HCT116 (cell line): Measurements from ENCODE around the gene BARD1. TPM values are rescaled to one million over a fixed set of nuclear protein-coding genes. Genes with fewer than 3 reads are reported as not detected.

ENCODE experiments used
- ATAC-seq: fragments of 200-7000 bp; cut with Tn5 transposase; 2 replicates; pipeline ENCODE4 v1.9.1; 2020; ENCODE audit warnings: mild to moderate bottlenecking, moderate library complexity
- BruUV-seq: library from RNA; stranded (reverse); fragments of 400-500 nt; replicated peaks from 2 replicates; lab custom pipeline; 2021; lab: Mats Ljungman, UMichigan
- CTCF ChIA-PET: fragments of 300-600 bp; sonication (Branson Sonifier 250); formaldehyde crosslinking; loops from one replicate; lab custom pipeline; 2021; ENCODE audit warnings: antibody characterized with exemption; lab: Charles Lee
- POLR2A ChIA-PET: fragments of 300-600, 350-600 bp; sonication (Branson Sonifier 250); formaldehyde crosslinking; loops from one replicate; lab custom pipeline; 2021; ENCODE audit warnings: antibody characterized with exemption; lab: Charles Lee
- RAD21 ChIA-PET, 2 experiments: fragments of 300-600 bp; sonication (Branson Sonifier 250); formaldehyde crosslinking; loops; one replicate each; lab custom pipeline; 2023; ENCODE audit warnings: low total read pairs in 2 of 2; ENCODE audit not compliant: uncharacterized antibody in 2 of 2, unreplicated experiment in 2 of 2, low non-redundant PET in 1 of 2; lab: Charles Lee
- DNase-seq: peaks from one replicate; pipeline ENCODE4 v3.0.0-alpha.2; 2010; ENCODE audit warnings: low read depth, low spot score
- H2AFZ ChIP-seq: fragments of 200-600 bp; shearing (Covaris generic), sonication (generic); 2 replicates; pipeline ENCODE4 v1.6.1; 2017; ENCODE audit warnings: low read depth, mixed run types, mixed read lengths, antibody characterized with exemption, low read length; ENCODE audit not compliant: poor library complexity, severe bottlenecking
- H3K27ac ChIP-seq: 2 replicates; pipeline ENCODE4 v1.5.1; 2012; ENCODE audit warnings: low read depth, low read length
- H3K27me3 ChIP-seq: fragments of 200-600 bp; sonication (generic); 2 replicates; pipeline ENCODE4 v1.6.1; 2016; ENCODE audit warnings: mixed run types, low read length, mixed read lengths; ENCODE audit not compliant: insufficient read depth
- H3K36me3 ChIP-seq, 2 experiments: fragments of 200-500 bp in 1 of 2; fragments of 200-600 bp in 1 of 2; sonication (Bioruptor generic) in 1 of 2; sonication (generic) in 1 of 2; 2 replicates each; pipeline versions ENCODE4 v1.5.1 to v1.6.1; 2014 to 2016; ENCODE audit warnings: low read length in 2 of 2, inconsistent platforms in 1 of 2, mixed read lengths in 1 of 2, mixed run types in 1 of 2; ENCODE audit not compliant: insufficient read depth in 2 of 2, control insufficient read depth in 1 of 2
- H3K4me1 ChIP-seq, 2 experiments: fragments of 200-600 bp in 1 of 2; sonication (generic) in 1 of 2; 2 replicates each; pipeline versions ENCODE4 v1.5.1 to v1.6.1; 2012 to 2017; ENCODE audit warnings: low read length in 2 of 2, inconsistent platforms in 1 of 2, mild to moderate bottlenecking in 1 of 2, mixed read lengths in 1 of 2, mixed run types in 1 of 2, moderate library complexity in 1 of 2; ENCODE audit not compliant: insufficient read depth in 2 of 2, control insufficient read depth in 1 of 2
- H3K4me2 ChIP-seq: fragments of 200-600 bp; sonication (generic); 2 replicates; pipeline ENCODE4 v1.6.1; 2017; ENCODE audit warnings: mixed run types, low read length, mixed read lengths
- H3K4me3 ChIP-seq, 2 experiments: fragments of 200-600 bp in 1 of 2; sonication (generic) in 1 of 2; replicated peaks in 1 of 2; 2 replicates each; pipeline ENCODE4 v1.5.1; 2011 to 2016; ENCODE audit warnings: low read length in 2 of 2, control low read depth in 1 of 2, low read depth in 1 of 2, mild to moderate bottlenecking in 1 of 2, mixed read lengths in 1 of 2, mixed run types in 1 of 2
- H3K79me2 ChIP-seq: fragments of 200-600 bp; sonication (generic); 2 replicates; pipeline ENCODE4 v1.6.1; 2017; ENCODE audit warnings: mild to moderate bottlenecking, mixed run types, low read length, moderate library complexity, mixed read lengths; ENCODE audit not compliant: insufficient read depth
- H3K9ac ChIP-seq: fragments of 200-600 bp; sonication (generic); 2 replicates; pipeline ENCODE4 v1.6.1; 2016; ENCODE audit warnings: low read length, mixed read lengths
- H3K9me2 ChIP-seq: fragments of 200-600 bp; sonication (generic), shearing (Covaris generic); 2 replicates; pipeline ENCODE4 v1.6.1; 2017; ENCODE audit warnings: mixed run types, mild to moderate bottlenecking, moderate library complexity; ENCODE audit not compliant: insufficient read depth
- H3K9me3 ChIP-seq, 2 experiments: fragments of 200-500 bp in 1 of 2; fragments of 200-600 bp in 1 of 2; sonication (Bioruptor generic) in 1 of 2; sonication (generic) in 1 of 2; 2 replicates each; pipeline ENCODE4 v1.6.1; 2014 to 2017; ENCODE audit warnings: low read length in 2 of 2, mixed read lengths in 2 of 2, inconsistent platforms in 1 of 2, low read depth in 1 of 2, mild to moderate bottlenecking in 1 of 2, mixed run types in 1 of 2, moderate library complexity in 1 of 2; ENCODE audit not compliant: control insufficient read depth in 1 of 2, insufficient read depth in 1 of 2
- H4K20me1 ChIP-seq: fragments of 200-600 bp; sonication (generic), shearing (Covaris generic); 2 replicates; pipeline ENCODE4 v1.6.1; 2017; ENCODE audit warnings: mixed run types, mild to moderate bottlenecking, moderate library complexity; ENCODE audit not compliant: insufficient read depth
- CBX3 ChIP-seq: IDR thresholded peaks from 2 replicates; pipeline ENCODE4 v1.6.1; 2012; ENCODE audit warnings: low read depth
- CEBPB ChIP-seq: IDR thresholded peaks from 2 replicates; pipeline ENCODE4 v1.6.1; 2012; ENCODE audit warnings: low read depth
- EGR1 ChIP-seq: IDR thresholded peaks from 2 replicates; pipeline ENCODE4 v1.6.1; 2012; ENCODE audit warnings: low read depth
- ELF1 ChIP-seq: IDR thresholded peaks from 2 replicates; pipeline ENCODE4 v1.6.1; 2012; ENCODE audit warnings: low read depth, borderline replicate concordance
- EZH2 ChIP-seq: fragments of 200-600 bp; sonication (generic); IDR thresholded peaks from 2 replicates; pipeline ENCODE4 v1.6.1; 2017; ENCODE audit warnings: antibody characterized with exemption, mixed run types
- EZH2phosphoT487 ChIP-seq: fragments of 200-600 bp; IDR thresholded peaks from 2 replicates; pipeline ENCODE4 v1.6.1; 2018; ENCODE audit warnings: antibody characterized with exemption, borderline replicate concordance
- JUND ChIP-seq: IDR thresholded peaks from 2 replicates; pipeline ENCODE4 v1.6.1; 2012
- POLR2AphosphoS5 ChIP-seq: IDR thresholded peaks from 2 replicates; pipeline ENCODE4 v1.6.1; 2011; ENCODE audit warnings: mild to moderate bottlenecking, low read depth, low read length, moderate library complexity
- RAD21 ChIP-seq: IDR thresholded peaks from 2 replicates; pipeline ENCODE4 v1.6.1; 2012; ENCODE audit warnings: low read depth, mild to moderate bottlenecking
- SIN3A ChIP-seq: IDR thresholded peaks from 2 replicates; pipeline ENCODE4 v1.6.1; 2012; ENCODE audit warnings: low read depth
- SP1 ChIP-seq: IDR thresholded peaks from 2 replicates; pipeline ENCODE4 v1.6.1; 2012; ENCODE audit warnings: low read depth
- SRF ChIP-seq: IDR thresholded peaks from 2 replicates; pipeline ENCODE4 v1.6.1; 2012; ENCODE audit warnings: low read depth
- TCF7L2 ChIP-seq: IDR thresholded peaks from 2 replicates; pipeline ENCODE4 v1.7.0; 2011; ENCODE audit warnings: borderline replicate concordance, inconsistent platforms; ENCODE audit not compliant: insufficient read depth, insufficient read length; ENCODE audit errors: extremely low read depth
- YY1 ChIP-seq: IDR thresholded peaks from 2 replicates; pipeline ENCODE4 v1.6.1; 2011; ENCODE audit warnings: low read length, low read depth, moderate library complexity, mild to moderate bottlenecking; ENCODE audit not compliant: insufficient replicate concordance; ENCODE audit errors: extremely low read depth
- ZFX ChIP-seq: fragments of 450-650 bp; IDR thresholded peaks from 2 replicates; pipeline ENCODE4 v1.6.1; 2017
- intact Hi-C: fragments of 100-400 bp; cut with micrococcal nuclease; formaldehyde crosslinking; loops from 2 replicates; pipeline ENCODE4 v1.10.0; 2022
- total RNA-seq: library from RNA; stranded (reverse); gene quantifications from one replicate; pipeline ENCODE4 v1.2.1, GENCODE V29; 2021; ENCODE audit not compliant: unreplicated experiment
- TF ChIP-seq, protein P1 (sequence below): IDR thresholded peaks from 2 replicates; pipeline ENCODE4 v1.6.1; 2012
- TF ChIP-seq, protein P2 (sequence below): IDR thresholded peaks from 2 replicates; pipeline ENCODE4 v1.6.1; 2012
- TF ChIP-seq, protein P3 (sequence below): IDR thresholded peaks from 2 replicates; pipeline ENCODE4 v1.6.1; 2012; ENCODE audit warnings: low read depth
- TF ChIP-seq, protein P4 (sequence below), 3 experiments: fragments of 200-600 bp in 1 of 3; sonication (generic) in 1 of 3; IDR thresholded peaks in 2 of 3; conservative IDR thresholded peaks in 1 of 3; 2 replicates each; pipeline ENCODE4 v1.5.1; 2012 to 2017; ENCODE audit warnings: low read depth in 2 of 3, low read length in 2 of 3, antibody characterized with exemption in 1 of 3, borderline replicate concordance in 1 of 3, control low read depth in 1 of 3, mild to moderate bottlenecking in 1 of 3, mixed read lengths in 1 of 3, mixed run types in 1 of 3, moderate library complexity in 1 of 3; ENCODE audit not compliant: insufficient read depth in 1 of 3
- TF ChIP-seq, protein P5 (sequence below): IDR thresholded peaks from 2 replicates; pipeline ENCODE4 v1.6.1; 2011; ENCODE audit warnings: mild to moderate bottlenecking, low read length, moderate library complexity; ENCODE audit not compliant: insufficient replicate concordance; ENCODE audit errors: extremely low read depth

Gene BARD1
- total RNA-seq, 1 experiment from 2014 or later, result 19.3 TPM

DNA sequence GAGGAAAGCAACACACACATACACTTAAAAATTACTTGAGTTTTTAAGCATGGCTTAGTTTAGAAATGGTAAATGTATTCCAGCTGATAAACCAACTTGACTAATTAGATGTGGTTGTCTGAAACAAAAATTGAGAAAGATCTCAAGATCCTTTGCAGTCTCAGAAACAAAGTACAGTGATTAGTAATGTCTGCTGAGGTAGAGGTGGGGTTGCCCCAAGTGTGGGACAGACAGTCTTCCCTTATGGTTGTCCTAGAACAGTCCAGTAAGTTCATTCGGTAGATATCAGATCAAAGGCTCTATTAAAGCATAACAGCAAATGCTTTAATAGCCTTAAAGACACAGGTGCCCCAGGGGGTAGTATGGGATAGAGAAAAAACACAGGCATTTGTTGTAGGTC, 94.5 kb downstream of the BARD1 start:
- POLR2A ChIA-PET, result no interaction called here
- no peak overlapping the region for H3K9ac ChIP-seq
- intact Hi-C loops, result no loop called here
- ATAC-seq (no peak), DNase-seq (no peak)
- RAD21 ChIA-PET, result no interaction called here
- no peaks in the 10 kb centered on the region for H3K79me2 ChIP-seq
- no peaks in the 10 kb centered on the region for H3K9me3 ChIP-seq
- no peaks in the 10 kb centered on the region for H3K9me2 ChIP-seq
- TF ChIP-seq, protein P1, sequence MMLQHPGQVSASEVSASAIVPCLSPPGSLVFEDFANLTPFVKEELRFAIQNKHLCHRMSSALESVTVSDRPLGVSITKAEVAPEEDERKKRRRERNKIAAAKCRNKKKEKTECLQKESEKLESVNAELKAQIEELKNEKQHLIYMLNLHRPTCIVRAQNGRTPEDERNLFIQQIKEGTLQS, result no peak
- TF ChIP-seq EZH2phosphoT487 (no peak), CBX3 (no peak), SRF (no peak), JUND (no peak), ZFX (no peak), EGR1 (no peak), ELF1 (no peak), YY1 (no peak), SIN3A (no peak), SP1 (no peak), CEBPB (no peak), RAD21 (no peak), EZH2 (no peak), POLR2AphosphoS5 (no peak), TCF7L2 (no peak)
- TF ChIP-seq, protein P2, sequence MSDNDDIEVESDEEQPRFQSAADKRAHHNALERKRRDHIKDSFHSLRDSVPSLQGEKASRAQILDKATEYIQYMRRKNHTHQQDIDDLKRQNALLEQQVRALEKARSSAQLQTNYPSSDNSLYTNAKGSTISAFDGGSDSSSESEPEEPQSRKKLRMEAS, result no peak
- TF ChIP-seq, protein P3, sequence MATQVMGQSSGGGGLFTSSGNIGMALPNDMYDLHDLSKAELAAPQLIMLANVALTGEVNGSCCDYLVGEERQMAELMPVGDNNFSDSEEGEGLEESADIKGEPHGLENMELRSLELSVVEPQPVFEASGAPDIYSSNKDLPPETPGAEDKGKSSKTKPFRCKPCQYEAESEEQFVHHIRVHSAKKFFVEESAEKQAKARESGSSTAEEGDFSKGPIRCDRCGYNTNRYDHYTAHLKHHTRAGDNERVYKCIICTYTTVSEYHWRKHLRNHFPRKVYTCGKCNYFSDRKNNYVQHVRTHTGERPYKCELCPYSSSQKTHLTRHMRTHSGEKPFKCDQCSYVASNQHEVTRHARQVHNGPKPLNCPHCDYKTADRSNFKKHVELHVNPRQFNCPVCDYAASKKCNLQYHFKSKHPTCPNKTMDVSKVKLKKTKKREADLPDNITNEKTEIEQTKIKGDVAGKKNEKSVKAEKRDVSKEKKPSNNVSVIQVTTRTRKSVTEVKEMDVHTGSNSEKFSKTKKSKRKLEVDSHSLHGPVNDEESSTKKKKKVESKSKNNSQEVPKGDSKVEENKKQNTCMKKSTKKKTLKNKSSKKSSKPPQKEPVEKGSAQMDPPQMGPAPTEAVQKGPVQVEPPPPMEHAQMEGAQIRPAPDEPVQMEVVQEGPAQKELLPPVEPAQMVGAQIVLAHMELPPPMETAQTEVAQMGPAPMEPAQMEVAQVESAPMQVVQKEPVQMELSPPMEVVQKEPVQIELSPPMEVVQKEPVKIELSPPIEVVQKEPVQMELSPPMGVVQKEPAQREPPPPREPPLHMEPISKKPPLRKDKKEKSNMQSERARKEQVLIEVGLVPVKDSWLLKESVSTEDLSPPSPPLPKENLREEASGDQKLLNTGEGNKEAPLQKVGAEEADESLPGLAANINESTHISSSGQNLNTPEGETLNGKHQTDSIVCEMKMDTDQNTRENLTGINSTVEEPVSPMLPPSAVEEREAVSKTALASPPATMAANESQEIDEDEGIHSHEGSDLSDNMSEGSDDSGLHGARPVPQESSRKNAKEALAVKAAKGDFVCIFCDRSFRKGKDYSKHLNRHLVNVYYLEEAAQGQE, result no peak
- TF ChIP-seq, protein P4, sequence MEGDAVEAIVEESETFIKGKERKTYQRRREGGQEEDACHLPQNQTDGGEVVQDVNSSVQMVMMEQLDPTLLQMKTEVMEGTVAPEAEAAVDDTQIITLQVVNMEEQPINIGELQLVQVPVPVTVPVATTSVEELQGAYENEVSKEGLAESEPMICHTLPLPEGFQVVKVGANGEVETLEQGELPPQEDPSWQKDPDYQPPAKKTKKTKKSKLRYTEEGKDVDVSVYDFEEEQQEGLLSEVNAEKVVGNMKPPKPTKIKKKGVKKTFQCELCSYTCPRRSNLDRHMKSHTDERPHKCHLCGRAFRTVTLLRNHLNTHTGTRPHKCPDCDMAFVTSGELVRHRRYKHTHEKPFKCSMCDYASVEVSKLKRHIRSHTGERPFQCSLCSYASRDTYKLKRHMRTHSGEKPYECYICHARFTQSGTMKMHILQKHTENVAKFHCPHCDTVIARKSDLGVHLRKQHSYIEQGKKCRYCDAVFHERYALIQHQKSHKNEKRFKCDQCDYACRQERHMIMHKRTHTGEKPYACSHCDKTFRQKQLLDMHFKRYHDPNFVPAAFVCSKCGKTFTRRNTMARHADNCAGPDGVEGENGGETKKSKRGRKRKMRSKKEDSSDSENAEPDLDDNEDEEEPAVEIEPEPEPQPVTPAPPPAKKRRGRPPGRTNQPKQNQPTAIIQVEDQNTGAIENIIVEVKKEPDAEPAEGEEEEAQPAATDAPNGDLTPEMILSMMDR (IDR thresholded peaks at IDR 0.05 in 2 of 3, conservative IDR thresholded peaks at IDR 0.05 in 1 of 3; ENCODE audit: borderline replicate concordance in 1 of 3, insufficient read depth in 1 of 3, low read depth in 2 of 3, low read length in 2 of 3), result no peak
- TF ChIP-seq, protein P5, sequence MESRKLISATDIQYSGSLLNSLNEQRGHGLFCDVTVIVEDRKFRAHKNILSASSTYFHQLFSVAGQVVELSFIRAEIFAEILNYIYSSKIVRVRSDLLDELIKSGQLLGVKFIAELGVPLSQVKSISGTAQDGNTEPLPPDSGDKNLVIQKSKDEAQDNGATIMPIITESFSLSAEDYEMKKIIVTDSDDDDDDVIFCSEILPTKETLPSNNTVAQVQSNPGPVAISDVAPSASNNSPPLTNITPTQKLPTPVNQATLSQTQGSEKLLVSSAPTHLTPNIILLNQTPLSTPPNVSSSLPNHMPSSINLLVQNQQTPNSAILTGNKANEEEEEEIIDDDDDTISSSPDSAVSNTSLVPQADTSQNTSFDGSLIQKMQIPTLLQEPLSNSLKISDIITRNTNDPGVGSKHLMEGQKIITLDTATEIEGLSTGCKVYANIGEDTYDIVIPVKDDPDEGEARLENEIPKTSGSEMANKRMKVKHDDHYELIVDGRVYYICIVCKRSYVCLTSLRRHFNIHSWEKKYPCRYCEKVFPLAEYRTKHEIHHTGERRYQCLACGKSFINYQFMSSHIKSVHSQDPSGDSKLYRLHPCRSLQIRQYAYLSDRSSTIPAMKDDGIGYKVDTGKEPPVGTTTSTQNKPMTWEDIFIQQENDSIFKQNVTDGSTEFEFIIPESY, result no peak
- H3K27me3 ChIP-seq, result no peaks in the 10 kb centered on the region
- H4K20me1 ChIP-seq, result no peaks in the 10 kb centered on the region
- no peaks in the 10 kb centered on the region for H3K4me1 ChIP-seq
- no peak overlapping the region for H3K4me2 ChIP-seq
- H3K27ac ChIP-seq, result no peak overlapping the region
- H2AFZ ChIP-seq, result no peak overlapping the region
- BruUV-seq, result no TSS peak
- no peak overlapping the region for H3K4me3 ChIP-seq
- CTCF ChIA-PET, result no interaction called here
- no peaks in the 10 kb centered on the region for H3K36me3 ChIP-seq
